ENCODE data around the gene AGAP1.

Gene AGAP1

GRCh38 chr2:235612181-235612950 lies 118.5 kb downstream of the AGAP1 start:
- no peak for DNase-seq

GRCh38 chr2:235613649-235614048 lies 119.8 kb downstream of the AGAP1 start:
- DNase-seq: no peak

- DNase-seq: no peak
These were observed 120.5 kb downstream of the AGAP1 start for GRCh38 chr2:235614176-235614860.

- no peak for DNase-seq
These were observed 121.3 kb downstream of the AGAP1 start for GRCh38 chr2:235614900-235615712.

GRCh38 chr2:235616885-235617284 lies 123.0 kb downstream of the AGAP1 start:
- DNase-seq: no peak

GRCh38 chr2:235618039-235618438 lies 124.2 kb downstream of the AGAP1 start:
- no peak for DNase-seq

- no peak for DNase-seq
These were observed 125.7 kb downstream of the AGAP1 start for GRCh38 chr2:235619544-235619943.

- no peak for DNase-seq
These were observed 127.9 kb downstream of the AGAP1 start for GRCh38 chr2:235621736-235622135.

- DNase-seq: no peak
These were observed 129.3 kb downstream of the AGAP1 start for GRCh38 chr2:235623111-235623510.

- DNase-seq: no peak
These were observed 129.9 kb downstream of the AGAP1 start for GRCh38 chr2:235623752-235624151.

- DNase-seq: no peak
These were observed 132.8 kb downstream of the AGAP1 start for GRCh38 chr2:235626658-235627057.

- no peak for DNase-seq
These were observed 133.8 kb downstream of the AGAP1 start for GRCh38 chr2:235627682-235628081.

- no peak for DNase-seq
These were observed 137.0 kb downstream of the AGAP1 start for GRCh38 chr2:235630718-235631296.

GRCh38 chr2:235634435-235635158 lies 140.8 kb downstream of the AGAP1 start:
- DNase-seq: no peak

GRCh38 chr2:235636546-235636945 lies 142.7 kb downstream of the AGAP1 start:
- DNase-seq: no peak

- no peak for DNase-seq
These were observed 144.1 kb downstream of the AGAP1 start for GRCh38 chr2:235637896-235638295.

- DNase-seq: no peak
These were observed 144.9 kb downstream of the AGAP1 start for GRCh38 chr2:235638541-235639427.

GRCh38 chr2:235639428-235639773 lies 145.6 kb downstream of the AGAP1 start:
- DNase-seq: no peak

- no peak for DNase-seq
These were observed 146.0 kb downstream of the AGAP1 start for GRCh38 chr2:235639885-235640284.

GRCh38 chr2:235640377-235640776 lies 146.5 kb downstream of the AGAP1 start:
- DNase-seq: no peak

- no peak for DNase-seq
These were observed 147.3 kb downstream of the AGAP1 start for GRCh38 chr2:235640926-235641723.

All from stimulated activated CD8-positive, alpha-beta memory T cell treated with anti-CD3 and anti-CD28 coated beads, Interleukin-4, amount 100 ng/mL, for 48 hours (primary cell).